ENCODE results near the gene HSPA4L.

HSPA4L gene

GRCh38 chr4:127870688-127871087 lies 88.6 kb downstream of the HSPA4L start:
- no peak for DNase-seq

- DNase-seq: no peak
These were observed 93.7 kb downstream of the HSPA4L start for GRCh38 chr4:127875791-127876190.

- peak; percentile 85 for DNase-seq
These were observed 98.8 kb downstream of the HSPA4L start, which contains the start of gene PLK4 for GRCh38 chr4:127880763-127881562. Gene PLK4, plus strand, starts transcription at chr4:127880893. Its CDS starts 242 bp downstream, at chr4:127881135.

- no peak for DNase-seq
These were observed 99.4 kb downstream of the HSPA4L start for GRCh38 chr4:127881563-127881864.

GRCh38 chr4:127888559-127888958 lies 106.4 kb downstream of the HSPA4L start:
- DNase-seq: no peak

GRCh38 chr4:127889903-127890302 lies 107.8 kb downstream of the HSPA4L start:
- DNase-seq: no peak

Data from NCI-H774 (cell line).